M059J (cell line): ENCODE measurements around the gene RSF1. TPM values are rescaled to one million over a fixed set of nuclear protein-coding genes. Genes with fewer than 3 reads are reported as not detected.

Experiments used
- DNase-seq: peaks from one replicate; pipeline ENCODE4 v3.0.0-alpha.2; 2012; ENCODE audit warnings: low read depth
- total RNA-seq: library from RNA; depleted of rRNA; stranded (reverse); fragments of >200 nt; shearing (Covaris generic); gene quantifications from 2 replicates; pipeline ENCODE4 v1.2.3, GENCODE V29; 2014

RSF1 gene
- total RNA-seq, 1 experiment from 2014 or later, result 32.7 TPM

- DNase-seq, result no peak
Observed at GRCh38 chr11:77752516-77752915, 68.0 kb downstream of the RSF1 start.

DNA sequence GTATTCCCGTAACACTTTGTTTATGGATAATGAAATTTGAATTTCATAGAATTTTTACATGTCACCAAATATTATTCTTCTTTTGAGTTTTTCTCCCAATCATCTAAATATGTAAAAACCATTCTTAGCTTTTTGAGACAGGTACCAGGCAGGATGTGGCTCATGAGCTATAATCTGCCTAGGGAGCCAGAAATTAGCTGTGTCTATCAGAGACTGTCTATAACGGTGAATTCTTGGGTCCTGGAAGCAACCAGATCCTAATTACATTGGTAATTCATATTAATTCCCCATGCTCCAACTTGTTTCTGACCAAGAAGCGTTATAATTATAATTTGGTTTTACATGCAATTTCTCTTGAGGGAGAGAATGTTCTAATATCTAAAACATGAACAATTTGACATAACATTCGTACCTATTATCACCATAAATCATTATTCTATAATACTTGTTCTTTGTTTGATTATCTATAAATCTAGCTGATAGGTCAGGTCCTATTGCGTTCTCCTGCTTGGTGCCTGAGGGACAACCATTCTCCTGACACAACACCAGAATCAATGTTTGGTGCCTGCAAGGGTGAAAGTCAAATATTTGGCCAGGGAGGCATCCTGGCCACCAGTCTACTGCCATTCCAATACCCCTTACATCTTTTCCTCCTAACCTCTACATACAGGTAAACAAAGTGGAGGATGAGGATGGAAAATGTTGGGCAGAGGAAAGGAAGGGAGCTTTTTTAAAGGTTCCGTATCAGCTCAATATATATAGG lies 69.9 kb downstream of the RSF1 start:
- no peak for DNase-seq

DNA sequence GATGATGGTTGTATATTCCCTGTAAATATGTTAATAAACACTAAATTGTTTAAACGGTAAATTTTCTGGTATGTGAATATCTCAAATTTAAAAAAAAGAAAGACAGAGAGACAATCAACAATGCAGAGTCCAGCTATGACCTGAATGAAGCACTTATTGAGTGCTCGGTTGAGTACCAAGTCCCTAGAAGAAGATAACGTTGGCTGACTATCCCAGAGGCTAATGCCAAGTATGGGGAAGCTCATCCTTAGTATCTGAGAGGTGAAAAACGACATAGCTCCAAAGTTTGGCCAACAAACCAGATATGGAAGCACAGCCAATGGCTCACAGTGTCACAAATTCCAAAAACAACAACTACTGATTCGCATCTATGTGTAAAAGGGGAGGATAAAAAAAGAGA lies 71.3 kb downstream of the RSF1 start:
- DNase-seq, result no peak

DNA sequence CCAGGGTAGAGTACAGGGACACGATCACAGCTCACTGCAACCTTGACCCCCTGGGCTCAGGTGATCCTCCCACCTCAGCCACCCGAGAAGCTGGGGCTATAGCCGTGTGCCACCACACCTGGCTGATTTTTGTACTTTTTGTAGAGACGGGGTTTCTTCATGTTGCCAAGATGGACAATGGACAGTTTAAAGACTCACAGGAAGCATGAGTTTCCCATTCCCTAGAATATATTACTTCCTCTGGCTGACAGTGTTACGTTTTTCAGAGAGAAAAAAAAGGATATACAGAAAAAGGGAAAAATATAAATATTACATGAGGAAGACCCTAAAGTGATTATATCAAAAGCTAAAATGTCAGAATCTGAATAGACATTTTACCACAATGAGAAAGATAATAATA lies 72.3 kb downstream of the RSF1 start:
- no peak for DNase-seq

DNA sequence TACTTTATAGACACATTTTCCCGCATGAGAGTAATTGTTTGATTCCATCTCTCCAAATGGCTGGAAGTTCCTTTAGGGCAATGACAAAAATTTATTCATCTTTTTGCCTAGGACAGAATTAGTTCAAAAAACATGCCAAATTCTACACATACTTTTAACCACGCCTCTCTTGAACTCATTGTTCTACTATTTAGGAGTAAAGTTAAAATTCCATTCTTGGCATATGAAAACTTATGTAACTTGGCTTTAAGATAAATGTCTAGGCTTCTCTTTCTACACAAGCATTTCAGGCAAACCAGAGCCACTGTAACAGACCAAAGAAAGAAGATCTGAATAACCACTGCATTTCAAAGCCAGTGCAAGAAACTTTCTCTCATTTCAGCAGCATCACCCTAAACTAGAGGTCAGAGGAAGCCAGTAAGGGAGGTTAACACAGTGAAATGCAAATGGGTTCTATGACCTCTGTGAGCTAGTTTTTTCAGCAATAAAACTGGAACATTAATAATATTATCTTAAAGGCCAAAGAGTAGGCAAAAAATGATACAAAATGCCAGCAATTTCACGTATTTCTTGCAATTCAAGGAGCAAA lies 73.0 kb downstream of the RSF1 start:
- no peak for DNase-seq

DNA sequence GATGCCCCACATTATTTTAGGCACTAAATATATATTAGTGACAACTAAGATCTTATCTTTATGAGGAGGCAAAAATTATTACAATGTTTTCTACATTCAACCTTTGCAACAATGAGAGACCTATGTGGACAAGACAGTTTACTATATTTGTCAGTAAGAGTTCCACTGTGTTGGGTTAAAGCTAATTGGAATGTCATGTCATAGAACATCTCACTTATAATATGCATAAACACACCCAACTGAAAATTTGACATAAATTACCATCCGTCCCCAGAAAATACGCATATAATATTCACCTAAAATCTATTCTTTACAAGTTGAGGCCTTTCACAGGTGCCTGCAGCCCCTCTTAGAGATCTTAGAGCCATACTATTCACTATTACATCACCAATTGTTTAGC lies 84.0 kb downstream of the RSF1 start:
- DNase-seq, result no peak

- no peak for DNase-seq
Observed at GRCh38 chr11:77734890-77735289, 85.6 kb downstream of the RSF1 start.

GRCh38 chr11:77732143-77732542 lies 88.4 kb downstream of the RSF1 start:
- DNase-seq, result no peak

GRCh38 chr11:77730789-77731188 lies 89.7 kb downstream of the RSF1 start:
- DNase-seq, result no peak

DNA sequence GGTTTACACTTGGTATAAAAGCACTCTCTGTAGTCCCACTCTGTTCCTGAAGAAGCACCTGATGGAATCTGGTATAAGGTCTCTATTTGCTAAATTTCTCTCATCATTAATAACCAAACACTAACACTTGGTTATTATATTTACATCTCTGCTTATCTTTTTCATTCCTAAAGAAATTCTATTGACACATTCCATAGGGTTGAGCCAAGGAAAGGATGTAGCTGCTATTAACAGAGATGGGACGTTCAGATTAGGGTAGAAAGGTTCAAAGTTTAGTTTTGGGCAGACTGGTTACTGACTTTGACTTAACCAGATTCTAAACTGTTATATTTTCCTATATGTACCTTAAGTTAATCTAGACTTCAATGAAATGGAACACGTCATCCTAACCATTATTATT lies 91.5 kb downstream of the RSF1 start:
- DNase-seq, result no peak

DNA sequence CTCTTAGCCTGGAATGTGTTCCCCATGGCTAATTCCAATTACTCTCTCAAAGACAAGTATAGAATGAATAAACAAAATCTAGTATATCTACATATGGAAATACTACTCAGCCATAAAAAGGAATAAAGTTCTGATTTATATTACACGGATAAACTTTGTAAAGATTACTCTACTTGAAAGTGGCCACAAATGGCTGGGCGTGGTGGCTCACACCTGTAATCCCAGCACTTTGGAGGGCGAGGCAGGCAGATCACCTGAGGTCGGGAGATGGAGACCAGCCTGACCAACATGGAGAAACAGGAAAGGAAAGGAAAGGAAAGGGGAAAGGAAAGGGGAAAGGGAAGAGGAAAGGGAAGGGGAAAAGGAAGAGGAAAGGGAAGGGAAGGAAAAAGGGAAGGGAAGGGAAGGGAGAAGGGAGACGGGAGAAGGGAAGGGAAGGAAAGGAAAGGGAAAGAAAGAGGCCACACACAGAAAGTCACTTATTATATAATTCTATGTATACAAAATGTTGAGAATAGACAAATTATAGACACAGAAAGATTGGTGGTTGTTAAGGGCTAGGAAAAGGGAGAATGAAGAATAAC lies 92.2 kb downstream of the RSF1 start:
- DNase-seq, result no peak

- DNase-seq, result no peak
Observed at GRCh38 chr11:77726524-77726923, 94.0 kb downstream of the RSF1 start.

GRCh38 chr11:77725433-77725832 lies 95.1 kb downstream of the RSF1 start:
- DNase-seq, result no peak

DNA sequence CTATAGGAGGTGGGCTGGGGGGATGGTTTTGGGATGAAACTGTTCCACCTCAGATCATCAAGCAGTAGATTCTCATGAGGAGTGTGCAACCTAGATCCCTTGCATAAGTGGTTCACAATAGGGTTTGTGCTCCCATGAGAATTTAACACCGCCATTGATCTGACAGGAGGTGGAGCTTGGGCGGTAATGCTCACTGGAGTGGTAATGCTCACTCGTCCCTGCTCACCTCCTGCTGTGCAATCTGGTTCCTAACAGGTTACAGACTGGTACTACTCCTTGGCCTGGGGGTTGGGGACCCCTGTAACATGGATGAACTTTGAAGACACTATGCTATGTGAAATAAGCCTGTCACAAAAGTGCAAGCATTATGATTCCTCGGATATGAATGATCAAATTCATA lies 95.9 kb downstream of the RSF1 start:
- DNase-seq, result no peak

DNA sequence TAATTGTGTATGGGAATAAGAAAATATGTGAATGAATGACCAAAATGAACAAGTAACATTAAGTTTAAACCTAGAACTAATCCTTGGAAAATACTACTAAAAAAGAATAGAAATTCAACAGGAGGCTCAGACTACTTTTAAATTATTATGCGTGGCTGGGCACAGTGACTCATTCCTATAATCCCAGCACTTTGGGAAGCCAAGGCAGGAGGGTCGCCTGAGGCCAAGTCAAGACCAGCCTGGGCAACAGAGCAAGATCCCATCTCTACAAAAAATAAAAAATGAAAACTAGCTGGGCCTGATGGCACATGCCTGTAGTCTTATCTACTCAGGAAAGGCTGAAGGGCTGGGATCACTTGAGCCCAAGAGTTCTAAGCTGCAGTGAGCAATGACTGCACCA lies 97.5 kb downstream of the RSF1 start:
- peak; percentile 55 for DNase-seq

GRCh38 chr11:77710358-77710757 lies 110.2 kb downstream of the RSF1 start:
- peak; percentile 22 for DNase-seq

- DNase-seq, result peak; percentile 5
Observed at GRCh38 chr11:77705876-77706579, 114.5 kb downstream of the RSF1 start.

GRCh38 chr11:77705195-77705875 lies 115.2 kb downstream of the RSF1 start:
- DNase-seq, result peak; percentile 83

- no peak for DNase-seq
Observed at GRCh38 chr11:77704029-77704428, 116.5 kb downstream of the RSF1 start.

DNA sequence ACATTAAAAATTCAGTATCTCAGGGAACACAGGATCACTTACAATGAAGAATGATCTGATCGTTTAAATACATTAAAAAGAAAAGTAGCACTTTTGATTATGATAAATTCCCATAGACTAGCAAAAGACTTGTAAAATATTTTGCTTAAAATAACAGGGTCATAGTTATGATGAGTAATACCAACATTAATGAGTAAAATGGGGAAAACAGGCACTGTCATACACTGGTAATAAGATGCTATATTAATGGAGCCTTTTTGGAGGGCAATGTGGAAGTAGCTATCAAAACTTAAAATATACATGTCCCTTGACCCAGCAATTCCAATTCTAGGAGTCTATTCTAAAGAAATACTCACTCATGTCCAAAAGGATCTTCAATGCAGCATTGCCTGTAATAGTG lies 121.1 kb downstream of the RSF1 start:
- no peak for DNase-seq

DNA sequence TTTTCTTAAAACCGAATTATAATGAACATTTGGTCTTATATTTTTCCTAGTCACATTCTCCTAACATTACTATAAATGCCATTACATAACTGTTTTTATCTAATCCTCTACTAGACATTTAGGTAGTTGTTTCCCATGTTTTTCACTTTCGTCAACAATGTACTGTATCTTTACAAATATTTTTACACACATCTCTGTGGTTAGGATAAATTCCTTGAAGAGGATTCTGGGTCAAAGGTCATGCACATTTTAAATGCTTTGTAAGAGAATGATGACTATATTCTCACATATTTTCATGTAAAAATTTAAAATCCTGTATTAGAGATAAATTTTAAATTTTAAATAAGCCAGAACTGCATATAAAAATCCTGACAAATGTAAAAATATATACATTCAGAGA lies 121.6 kb downstream of the RSF1 start:
- no peak for DNase-seq

GRCh38 chr11:77697865-77698264 lies 122.7 kb downstream of the RSF1 start:
- DNase-seq, result no peak
